Gastroesophageal sphincter (tissue), 3 donors: Measurements from ENCODE around the gene SIPA1L2.

Experiments
- POLR2A ChIP-seq, 2 donors: fragments of 450-650 bp; IDR thresholded peaks; one replicate each; pipeline ENCODE4 v1.6.1; 2017; ENCODE audit warnings: antibody characterized with exemption in 2 of 2, mild to moderate bottlenecking in 2 of 2, moderate library complexity in 1 of 2
- POLR2AphosphoS5 ChIP-seq: sonication (generic); formaldehyde crosslinking; IDR thresholded peaks from one replicate; pipeline ENCODE4 v1.6.1; 2017; ENCODE audit warnings: antibody characterized with exemption
- TF ChIP-seq, protein P1 (sequence below), 4 experiments: fragments of 200-600 bp in 2 of 4; fragments of 450-650 bp in 2 of 4; sonication (generic) in 1 of 4; IDR thresholded peaks; one replicate each; pipeline ENCODE4 v1.5.1; 2017 to 2019; ENCODE audit warnings: antibody characterized with exemption in 4 of 4, mild to moderate bottlenecking in 2 of 4, moderate library complexity in 2 of 4

DNA sequence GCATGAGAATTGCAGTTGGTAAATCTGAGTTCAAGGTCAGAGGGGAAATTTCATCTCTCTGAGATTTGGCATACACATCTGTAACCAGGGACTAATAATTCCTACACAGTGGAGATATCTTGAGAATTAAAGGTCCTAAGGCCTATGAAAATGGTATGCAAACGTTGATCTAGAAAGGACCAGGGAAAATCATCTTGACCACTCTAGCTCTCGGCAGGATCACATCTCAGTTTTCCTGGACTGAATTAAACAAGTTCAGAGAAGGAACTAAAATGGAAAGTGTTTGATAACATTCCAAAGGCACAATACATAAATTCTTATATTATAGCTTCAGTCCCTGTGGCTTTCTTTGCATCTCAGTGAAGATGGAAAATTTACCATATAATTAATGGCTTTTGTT, 28.5 kb upstream of the SIPA1L2 start:
- TF ChIP-seq, protein P1, sequence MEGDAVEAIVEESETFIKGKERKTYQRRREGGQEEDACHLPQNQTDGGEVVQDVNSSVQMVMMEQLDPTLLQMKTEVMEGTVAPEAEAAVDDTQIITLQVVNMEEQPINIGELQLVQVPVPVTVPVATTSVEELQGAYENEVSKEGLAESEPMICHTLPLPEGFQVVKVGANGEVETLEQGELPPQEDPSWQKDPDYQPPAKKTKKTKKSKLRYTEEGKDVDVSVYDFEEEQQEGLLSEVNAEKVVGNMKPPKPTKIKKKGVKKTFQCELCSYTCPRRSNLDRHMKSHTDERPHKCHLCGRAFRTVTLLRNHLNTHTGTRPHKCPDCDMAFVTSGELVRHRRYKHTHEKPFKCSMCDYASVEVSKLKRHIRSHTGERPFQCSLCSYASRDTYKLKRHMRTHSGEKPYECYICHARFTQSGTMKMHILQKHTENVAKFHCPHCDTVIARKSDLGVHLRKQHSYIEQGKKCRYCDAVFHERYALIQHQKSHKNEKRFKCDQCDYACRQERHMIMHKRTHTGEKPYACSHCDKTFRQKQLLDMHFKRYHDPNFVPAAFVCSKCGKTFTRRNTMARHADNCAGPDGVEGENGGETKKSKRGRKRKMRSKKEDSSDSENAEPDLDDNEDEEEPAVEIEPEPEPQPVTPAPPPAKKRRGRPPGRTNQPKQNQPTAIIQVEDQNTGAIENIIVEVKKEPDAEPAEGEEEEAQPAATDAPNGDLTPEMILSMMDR (IDR thresholded peaks at IDR 0.05) = no peak
- TF ChIP-seq POLR2A (IDR thresholded peaks at IDR 0.05) = no peak
- no peak for TF ChIP-seq POLR2AphosphoS5
